Measurements from ENCODE around the gene NRXN2.
"Not testable (repeated sequence)": the region's sequence is repeated elsewhere in the genome, so short reads cannot be mapped to it uniquely, and the experiment has no call there.

The NRXN2 gene

DNA sequence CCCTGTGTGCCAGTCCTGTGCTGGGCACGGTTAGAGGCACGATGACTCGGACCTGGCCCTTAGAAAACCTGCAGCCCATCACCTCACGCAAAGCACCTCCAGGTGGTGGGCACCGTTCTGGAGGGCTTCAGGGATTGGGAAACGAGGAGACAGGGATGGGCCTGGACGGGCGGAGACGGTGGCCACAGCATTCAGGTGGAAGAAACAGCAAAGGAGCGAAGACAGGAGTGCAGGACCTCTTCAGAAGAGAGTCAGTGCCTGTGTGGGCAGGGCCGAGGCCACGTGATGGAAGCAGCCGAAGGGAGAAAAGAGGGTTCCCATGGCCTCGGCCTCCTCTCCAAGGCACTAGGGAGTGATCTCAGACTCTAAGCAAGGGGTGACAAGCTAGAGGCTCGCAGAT is 140.1 kb downstream of the NRXN2 start:
- DNase-seq = no peak

DNA sequence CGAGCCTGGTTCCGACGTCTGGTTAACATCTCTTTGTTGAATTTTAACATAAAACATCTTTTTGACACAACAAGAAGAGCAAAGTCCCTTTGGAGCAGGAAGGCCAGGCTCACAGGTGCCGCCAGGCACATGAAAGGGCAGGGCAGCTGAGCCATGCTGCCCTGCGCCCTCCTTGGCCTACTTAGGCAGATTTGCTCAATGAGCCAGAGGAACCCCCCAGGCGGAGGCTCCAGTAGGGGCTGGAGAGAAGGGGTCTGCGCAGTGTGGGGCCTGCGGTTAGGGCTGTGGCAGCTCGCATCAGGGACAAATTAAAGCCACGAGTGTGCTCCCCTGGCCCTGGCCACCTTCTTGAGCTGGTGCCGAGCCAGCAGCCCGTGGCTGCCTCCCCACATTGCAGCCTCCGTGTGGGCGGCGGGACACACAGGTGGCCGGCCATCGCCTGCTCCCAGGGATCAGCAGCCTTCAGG is 141.9 kb downstream of the NRXN2 start:
- no peak for DNase-seq

DNA sequence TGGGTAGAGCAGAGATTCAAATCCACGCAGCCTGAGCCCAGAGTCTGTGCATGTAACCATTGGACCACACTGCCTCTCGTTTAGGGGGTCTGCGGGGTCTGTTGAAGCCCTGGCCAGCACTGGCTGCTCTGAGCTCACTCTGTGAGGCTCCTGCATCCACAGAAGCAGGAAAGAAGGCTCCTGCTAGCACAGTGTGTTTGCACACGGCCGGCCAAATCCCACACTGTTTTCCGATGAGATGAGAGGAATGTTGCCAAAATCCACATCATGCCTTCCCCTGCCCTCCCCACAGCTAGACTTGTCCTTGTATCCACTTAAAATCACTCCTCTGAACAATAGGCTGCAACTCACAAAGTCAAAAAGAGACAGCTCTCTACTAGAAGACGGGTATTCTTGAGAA is 142.6 kb downstream of the NRXN2 start:
- no peak for DNase-seq

DNA sequence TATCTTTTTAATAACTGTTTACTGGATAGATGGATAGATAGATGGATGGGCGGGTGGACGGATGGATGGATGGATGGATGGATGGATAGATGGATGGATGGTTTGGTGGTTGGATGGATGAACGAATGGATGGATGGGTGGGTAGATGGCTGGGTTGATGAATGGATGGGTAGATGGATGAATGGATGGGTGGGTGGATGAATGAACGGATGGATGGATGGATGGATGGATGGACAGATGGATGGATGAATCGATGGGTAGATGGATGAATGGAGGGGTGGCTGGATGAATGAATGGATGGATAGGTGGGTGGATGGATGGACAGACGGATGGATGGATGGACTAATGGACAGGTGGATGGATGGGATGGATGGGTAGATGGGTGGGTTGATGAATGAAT is 145.8 kb downstream of the NRXN2 start:
- no peak for DNase-seq

DNA sequence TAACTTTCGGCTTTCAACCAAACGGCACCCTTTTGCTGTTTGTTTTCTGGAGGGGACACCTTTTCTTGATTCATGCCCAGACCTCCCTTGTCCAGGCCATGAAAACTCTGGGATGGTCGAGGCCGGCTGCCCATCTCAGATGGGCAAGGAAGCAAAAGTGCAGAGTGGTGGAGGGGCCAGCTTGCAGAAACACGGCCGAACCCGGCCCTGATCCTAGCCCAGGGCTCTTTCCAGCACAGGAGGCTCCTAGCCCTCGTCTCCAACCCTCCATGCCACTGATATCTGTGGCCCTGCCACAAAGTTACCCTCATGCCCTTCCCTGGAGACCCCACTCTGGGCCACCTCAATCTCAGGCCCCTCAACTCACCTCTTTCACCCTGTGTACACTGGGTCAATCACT is 150.9 kb downstream of the NRXN2 start:
- no peak for DNase-seq

DNA sequence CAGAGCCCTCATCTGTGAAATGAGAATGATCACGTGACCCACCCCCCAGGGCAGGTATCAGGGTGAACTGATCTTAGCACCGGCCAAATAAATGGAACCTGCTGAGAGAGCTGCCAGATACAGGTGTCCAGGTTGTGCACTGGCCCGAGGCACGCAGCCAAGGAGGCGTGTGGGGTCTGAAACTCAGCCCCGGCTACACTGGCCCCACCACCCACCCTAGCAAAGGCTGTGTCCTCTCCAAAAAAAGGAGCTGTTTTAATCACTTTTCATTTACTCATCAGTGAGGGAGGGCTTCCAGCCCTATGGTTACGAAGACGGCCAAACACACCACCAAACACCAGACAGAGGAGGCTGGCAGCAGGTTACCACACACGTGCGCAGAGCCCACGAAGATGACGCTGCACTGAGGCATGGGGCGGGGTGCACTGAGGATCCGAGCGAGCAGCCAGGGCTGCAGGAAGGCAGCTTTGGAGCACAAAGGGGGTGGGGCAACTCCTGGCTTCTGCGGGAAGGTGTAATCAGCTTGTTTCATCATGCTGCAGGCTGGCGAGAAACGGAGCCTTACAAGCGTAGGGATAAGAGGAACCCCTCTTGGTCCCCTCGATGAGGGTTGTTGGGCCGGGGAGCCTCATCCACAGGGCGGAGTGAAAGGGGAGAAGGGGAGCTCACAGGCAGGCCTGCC is 151.4 kb downstream of the NRXN2 start:
- DNase-seq = no peak

DNA sequence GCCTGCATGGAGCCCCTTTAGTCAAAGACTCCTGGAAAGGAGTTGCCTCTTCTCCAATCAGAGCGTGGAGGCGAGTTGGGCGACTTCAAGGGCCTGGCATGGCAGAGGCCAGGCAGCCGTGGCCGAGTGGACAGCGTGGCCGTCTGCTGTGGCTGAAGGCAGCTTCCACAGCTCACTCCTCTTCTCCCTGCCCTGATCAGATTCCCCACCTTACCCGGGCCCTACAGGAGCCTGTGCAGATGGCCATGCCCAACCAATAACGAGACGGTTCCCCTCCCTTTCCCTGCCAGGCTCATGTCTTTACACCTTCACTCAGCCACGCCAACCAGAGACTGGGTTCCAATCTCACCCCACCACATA is 152.0 kb downstream of the NRXN2 start:
- DNase-seq = no peak

DNA sequence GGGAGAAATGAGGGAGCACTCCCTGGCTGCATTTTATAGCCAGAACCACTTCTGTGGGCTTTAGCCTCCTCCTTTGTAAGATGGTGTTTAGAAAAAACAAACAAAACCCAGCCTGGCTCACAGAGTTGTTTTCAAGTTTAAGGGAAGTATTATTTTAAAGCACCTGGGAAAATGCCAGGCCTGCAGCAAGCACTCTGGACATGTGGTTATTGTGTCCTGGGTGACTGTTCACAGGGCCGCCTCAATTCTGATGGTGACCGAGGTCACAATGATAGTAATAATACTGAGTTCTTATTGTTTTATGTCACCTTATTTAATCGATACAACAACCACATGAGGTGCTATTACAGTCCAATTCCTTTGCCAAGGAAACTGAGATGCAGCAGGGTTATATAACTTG is 152.7 kb downstream of the NRXN2 start:
- no peak for DNase-seq

DNA sequence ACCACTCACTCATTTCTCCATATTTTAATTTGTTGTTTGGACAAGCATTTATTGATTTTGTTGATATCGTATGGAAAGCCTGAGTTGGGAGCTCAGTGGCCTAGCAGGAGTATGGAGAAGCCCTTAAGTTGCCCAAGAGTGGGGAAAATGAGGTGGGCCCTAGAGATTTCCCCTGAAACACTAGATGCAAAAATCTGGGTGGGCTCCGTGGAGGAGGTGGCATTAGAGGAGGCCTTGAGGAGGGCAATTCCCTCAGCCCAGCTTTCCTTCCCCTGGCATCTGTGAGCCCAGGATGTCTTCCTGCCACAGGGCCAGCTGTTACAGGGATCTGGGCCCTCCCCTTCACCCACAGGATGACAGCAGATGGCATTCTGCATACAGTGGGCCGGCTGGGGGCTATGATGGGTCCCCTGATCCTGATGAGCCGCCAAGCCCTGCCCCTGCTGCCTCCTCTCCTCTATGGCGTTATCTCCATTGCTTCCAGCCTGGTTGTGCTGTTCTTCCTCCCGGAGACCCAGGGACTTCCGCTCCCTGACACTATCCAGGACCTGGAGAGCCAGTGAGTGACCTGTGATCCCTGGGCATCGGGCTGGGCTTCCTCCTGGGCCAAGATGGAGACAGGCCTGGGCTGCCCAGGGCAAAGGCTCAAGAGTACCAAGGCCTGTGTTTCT is 153.6 kb downstream of the NRXN2 start:
- DNase-seq = no peak

DNA sequence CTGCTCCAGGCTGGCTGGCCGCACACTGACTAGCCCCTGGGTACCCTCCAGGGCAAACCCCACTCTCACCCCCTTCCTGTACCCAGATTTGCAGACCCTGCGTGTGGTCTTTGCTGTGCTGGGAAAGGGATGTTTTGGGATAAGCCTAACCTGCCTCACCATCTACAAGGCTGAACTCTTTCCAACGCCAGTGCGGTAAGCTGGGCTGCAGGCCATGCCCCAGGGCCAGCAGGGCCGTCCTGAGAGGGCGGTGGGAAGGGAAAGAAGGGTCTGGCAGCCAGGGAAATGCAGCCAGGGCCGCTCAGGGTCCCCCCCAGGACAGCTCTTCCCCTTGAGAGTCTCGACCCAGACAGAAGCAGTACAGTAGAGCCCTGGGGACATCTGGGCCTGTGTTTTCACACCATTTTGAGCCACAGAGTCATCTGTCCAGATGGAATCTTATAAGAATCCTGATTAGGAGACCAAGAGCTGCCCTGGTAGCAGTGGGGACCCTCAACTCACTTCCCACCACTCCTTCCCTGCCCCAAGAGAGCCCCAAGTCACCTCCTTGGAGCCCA is 154.3 kb downstream of the NRXN2 start:
- no peak for DNase-seq

DNA sequence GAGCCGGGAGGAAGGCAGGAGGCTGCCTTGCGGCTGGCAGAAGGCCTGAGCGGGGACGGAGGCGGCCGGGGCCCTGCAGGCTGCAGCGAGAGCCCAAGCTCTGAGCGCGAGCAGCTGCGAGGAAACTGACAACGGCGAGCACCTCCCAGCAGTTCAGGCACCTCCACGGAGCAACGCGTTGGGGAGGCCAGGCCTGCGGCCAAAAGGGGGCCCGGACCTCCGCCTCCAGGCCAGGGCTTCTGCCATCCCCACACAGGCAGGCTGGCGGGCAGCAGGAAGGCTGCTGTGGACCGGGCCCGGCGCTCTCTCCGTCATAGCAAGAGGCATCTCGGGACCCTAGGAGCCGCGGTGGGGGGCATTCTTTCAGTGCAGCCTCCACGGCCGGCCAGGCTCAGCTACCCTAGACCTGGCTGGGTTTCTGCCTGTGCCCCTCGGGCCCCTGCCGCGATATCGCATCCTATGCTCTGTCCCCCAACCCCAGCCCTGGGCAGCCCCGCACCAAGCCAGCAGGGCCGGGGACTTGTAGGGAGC is 154.9 kb downstream of the NRXN2 start:
- no peak for DNase-seq

DNA sequence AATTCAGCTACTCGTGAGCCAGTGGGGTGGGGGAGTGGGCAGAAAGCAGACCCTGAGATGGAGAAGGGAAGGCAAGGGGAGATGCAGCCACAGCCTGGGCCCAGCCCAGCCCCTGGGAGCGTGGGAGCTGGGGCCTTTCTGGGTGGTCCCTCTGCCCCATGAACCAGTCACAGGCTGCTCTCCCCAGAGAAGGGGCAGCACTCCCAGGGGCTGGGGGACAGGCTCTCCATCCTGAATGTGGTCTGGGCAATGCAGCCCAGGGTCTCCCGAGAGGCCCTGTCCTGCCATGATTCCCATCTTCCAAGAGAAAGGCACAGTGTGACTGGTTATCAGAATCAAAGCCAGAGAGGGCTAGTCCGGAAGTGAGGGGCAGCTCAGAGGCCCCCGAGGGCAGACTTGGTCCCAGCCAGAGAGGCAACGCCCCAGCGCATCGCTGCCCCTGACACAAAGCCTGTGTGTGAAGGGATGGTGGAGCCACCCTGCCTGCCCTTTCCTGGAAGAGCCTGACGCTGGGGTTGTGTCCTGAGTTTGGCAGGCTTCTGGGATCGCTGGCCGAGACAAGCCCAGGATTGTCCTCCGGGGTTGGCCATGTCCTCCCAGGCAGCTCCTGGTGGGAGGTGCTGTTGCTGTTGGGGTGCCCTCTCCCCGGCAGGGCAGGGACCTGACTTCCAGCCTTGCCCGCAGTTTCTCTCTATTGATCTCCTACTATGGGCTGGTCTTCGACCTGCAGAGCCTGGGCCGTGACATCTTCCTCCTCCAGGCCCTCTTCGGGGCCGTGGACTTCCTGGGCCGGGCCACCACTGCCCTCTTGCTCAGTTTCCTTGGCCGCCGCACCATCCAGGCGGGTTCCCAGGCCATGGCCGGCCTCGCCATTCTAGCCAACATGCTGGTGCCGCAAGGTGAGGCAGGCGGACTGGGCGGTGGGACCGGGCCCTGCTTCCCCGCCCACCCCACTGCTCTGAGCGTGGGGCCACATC is 155.8 kb downstream of the NRXN2 start:
- DNase-seq = no peak

DNA sequence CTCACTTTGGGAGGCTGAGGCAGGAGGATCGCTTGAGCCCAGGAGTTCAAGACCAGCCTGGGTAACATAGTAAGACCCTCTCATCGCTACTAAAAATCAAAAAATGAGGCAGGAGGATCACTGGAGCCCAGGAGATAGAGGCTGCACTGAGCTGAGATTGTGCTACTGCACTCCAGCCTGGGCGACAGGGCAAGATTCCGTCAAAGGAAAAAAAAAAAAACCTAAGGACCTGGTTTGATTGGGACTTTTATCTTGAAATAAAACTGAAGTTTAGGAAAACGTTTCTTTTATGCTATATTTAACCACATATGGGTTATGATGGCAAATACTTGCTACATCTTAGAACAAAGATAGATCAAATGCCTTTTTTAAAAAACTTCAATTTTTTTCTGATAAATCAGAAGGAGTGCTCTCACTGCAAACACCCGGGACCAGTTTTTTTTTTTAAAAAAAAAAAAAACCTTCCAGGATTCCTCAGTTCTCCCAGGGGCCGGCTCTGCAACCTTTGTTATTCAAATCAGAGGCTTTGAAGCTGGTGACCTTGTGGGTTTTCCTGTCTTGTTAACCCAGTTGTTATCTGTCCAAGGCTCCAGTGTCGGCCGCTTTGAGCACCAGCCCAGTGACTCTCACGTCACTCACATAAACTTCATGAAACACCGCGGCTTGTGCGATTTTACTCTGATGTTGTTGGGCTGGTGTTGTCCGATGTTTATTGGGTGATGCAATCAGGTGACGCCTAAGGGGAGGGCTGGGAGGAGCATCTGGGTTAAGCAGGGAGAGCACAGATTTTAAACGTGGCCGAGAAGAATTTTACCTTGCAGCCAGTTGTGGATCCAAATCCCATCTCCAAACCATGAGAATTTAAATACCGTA is 156.7 kb downstream of the NRXN2 start:
- peak in 1 of 2 donors; percentile 39 for DNase-seq

DNA sequence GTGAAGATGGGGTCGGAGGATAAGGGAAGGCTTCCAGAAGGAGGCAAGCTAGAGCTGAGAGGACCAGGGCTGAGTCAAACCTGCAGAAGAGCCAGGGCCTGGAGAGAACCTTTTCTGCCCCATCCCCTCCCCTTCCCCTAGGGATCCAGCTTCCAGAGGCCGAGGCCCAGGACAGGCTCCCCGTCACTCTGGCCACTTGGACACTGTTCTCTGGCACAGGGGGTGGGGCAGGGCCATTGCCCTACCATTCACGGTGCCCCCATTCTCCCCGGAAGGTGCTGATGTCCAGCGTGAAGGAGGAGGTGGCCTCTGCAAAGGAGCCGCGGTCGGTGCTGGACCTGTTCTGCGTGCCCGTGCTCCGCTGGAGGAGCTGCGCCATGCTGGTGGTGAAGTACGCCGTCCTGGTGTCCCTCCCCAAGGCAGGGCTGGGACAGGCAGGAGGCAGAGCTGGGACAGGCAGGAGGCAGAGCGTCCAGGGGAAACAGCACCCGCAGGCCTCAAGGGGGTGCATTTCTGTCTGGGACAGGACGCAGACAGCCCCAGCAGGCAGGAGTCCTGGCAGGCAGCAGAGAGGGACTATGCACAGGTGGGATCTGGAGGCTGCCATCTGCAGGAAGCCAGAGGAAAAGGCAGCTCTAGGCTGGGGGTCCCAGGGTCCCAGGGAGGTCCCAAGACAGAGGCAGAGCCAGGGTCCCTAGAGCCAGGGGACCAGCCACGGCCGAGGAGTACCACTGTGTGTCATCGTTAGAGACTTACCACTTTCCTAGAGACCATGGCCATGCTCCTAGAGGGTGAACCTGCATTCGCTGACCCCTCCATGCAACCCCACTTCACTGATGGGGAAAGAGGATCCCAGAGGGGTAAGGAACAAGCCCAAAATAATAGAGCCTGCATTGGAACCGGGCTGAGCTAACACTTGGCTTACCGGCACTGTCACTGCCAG is 157.8 kb downstream of the NRXN2 start:
- no peak for DNase-seq

DNA sequence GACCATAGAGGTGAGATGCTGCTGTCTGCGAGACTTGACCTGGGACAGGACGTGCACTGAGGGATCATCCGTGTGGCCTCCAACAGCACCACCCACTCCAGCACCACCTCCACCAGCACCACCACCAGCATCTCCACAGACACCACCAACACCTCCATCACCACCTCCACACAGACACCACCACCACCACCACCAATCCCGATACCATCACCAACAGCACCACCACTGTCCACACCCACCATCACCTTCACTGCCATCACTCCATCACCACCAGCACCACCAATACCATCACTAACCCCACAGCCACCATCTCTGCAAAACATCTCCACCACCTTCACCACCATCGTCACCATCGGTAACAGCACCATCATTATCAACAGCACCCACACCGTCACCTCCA is 158.6 kb downstream of the NRXN2 start:
- no peak for DNase-seq

DNA sequence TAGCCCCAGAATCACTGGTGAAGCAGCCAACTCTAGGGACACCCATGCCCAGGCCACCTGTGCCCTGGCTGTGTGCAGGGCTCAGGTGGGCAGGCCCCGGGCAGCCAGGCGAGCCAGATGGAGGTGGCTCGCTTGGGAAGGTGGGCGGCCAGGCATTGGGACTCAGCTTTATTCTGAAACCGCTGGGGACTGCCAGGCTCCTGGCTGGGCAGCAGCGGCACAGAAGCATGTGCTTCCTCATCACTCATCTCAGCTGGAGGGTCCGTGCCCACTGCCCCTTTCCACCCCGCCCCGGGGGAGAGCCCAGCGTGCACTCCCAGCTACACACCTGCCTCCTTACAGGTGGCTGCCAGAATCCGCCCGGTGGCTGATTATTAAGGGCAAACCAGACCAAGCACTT is 159.0 kb downstream of the NRXN2 start:
- DNase-seq = no peak

DNA sequence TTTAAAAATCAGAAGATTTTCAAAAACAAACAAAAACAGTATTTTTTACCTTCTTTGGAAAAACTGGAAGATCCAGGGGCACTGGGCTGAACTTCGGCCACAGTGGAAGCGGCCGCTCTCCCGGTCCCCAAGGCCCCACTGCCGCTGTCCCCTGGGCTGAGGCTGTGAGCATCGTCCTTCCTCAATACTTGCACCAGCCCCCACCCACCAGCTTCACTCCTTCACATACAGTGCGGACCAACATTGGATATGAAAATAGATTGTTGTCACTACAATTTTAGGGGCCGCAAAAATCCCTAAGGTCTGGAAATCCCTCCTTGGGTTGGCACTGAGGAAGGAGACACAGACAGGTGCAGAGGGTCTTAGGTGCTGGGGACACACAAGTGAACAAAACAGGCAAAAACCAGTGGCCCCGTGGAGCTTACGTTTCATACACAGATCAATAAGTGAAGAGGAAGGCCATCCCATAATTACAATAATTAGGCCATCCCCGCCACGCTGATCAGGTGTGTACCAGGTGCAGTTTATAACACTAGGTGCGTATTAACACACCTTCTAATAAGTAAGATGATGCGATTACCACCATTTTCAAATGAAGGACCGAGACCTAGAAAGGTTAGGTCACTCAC is 160.2 kb downstream of the NRXN2 start:
- DNase-seq = no peak

DNA sequence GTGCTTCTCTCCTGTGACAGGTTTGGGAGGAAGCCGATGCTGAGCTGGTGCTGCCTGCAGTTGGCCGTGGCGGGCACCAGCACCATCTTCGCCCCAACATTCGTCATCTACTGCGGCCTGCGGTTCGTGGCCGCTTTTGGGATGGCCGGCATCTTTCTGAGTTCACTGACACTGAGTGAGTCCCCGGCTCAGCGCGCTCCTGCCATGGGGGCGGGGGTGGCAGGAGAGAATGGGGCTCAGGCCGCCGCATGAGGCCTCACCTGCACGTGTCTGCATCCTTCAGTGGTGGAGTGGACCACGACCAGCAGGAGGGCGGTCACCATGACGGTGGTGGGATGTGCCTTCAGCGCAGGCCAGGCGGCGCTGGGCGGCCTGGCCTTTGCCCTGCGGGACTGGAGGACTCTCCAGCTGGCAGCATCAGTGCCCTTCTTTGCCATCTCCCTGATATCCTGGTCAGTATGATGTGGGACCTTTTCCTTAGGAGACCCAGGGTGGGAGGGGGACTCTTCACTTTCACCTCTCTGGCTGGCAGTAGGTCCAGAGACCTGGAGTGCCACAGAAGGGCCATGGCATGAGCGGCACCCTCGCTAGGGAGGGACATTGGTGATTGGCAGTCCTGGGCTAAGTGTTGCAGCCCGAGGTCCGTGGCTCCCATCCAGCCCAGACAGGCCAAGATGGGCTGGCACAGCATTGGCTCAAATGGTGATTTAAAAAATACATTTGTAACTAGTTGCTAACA is 160.8 kb downstream of the NRXN2 start:
- DNase-seq = no peak

DNA sequence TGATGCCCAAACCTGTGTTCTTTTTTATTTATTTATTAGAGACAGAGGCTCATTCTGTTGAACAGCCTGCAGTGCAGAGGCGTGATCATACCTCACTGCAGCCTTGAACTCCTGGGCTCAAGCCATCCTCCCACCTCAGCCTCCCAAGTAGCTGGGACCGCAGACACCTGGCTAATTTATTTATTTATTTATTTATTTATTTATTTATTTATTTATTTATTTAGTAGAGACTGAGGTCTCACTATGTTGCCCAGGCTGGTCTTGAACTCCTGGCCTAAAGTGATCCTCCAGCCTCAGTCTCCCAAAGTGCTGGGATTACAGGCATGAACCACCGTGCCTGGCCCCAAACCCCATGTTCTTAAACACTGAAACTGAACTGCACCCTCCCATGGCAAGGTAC is 161.6 kb downstream of the NRXN2 start:
- not testable (repeated sequence) for DNase-seq

DNA sequence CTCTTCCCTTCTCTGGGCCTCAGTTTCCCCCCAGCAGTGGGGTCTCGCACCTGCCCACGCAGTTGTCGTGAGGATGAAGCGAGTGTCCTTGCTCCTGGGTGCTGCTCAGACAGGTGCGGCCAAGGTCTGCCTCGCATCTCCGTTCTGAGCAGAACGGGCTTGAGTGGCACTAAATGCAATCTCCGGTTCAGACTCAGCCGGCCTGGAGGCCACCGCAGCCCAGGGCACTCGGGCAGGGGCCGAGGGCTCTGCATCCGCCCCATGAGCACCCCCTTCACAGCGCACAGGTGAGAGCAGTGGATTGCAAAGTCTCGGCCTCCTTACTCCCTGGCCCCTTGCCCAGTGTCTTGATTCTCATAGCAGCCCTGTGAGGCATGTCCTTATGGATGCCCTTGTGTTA is 162.1 kb downstream of the NRXN2 start:
- DNase-seq = no peak
